Measurements from ENCODE around the gene CUTA.

DNA sequence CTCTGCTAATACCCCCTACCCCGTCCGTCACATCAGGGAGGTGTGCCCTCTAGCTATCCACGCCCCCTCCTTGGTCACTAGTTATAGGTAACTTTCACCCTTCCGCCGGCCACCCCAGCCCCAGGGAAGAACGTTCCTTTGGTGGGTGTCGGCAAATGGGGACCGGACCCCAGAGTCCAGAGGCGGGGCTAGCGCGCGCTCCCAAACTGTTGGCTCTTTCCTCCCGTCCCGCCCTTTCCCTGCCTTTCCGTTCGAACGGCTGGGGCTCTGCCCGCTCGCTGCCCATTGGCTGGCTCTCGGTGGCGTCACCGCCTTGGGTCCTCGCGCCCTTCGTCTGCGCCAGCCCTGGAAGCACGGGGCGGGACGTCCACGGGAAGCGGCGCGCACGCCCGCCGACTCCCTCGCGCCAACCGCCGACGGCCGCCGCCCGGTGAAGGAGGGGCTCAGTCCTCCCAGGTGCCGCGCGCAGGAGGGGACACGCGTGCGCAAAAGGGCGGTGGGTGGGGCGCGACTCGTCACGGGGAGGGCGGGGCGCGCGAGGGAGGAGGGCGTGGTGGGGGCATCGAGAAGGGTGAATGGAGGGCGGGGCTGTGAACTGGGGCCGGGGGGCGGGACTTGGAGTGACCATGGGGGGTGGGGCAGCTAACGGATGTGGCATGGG is 7.7 kb downstream of the CUTA start:
- TF ChIP-seq, protein P1, sequence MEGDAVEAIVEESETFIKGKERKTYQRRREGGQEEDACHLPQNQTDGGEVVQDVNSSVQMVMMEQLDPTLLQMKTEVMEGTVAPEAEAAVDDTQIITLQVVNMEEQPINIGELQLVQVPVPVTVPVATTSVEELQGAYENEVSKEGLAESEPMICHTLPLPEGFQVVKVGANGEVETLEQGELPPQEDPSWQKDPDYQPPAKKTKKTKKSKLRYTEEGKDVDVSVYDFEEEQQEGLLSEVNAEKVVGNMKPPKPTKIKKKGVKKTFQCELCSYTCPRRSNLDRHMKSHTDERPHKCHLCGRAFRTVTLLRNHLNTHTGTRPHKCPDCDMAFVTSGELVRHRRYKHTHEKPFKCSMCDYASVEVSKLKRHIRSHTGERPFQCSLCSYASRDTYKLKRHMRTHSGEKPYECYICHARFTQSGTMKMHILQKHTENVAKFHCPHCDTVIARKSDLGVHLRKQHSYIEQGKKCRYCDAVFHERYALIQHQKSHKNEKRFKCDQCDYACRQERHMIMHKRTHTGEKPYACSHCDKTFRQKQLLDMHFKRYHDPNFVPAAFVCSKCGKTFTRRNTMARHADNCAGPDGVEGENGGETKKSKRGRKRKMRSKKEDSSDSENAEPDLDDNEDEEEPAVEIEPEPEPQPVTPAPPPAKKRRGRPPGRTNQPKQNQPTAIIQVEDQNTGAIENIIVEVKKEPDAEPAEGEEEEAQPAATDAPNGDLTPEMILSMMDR (IDR thresholded peaks at IDR 0.05): no peak
- peak; percentile 69 to 83 (median 78) for TF ChIP-seq POLR2AphosphoS5 (IDR thresholded peaks at IDR 0.05)
